K562 (cell line): Measurements from ENCODE around the gene CSF2. TPM values are rescaled to one million over a fixed set of nuclear protein-coding genes. Genes with fewer than 3 reads are reported as not detected.

Source experiments
- ATAC-seq: fragments of 200-7000 bp; cut with Tn5 transposase; 3 replicates; pipeline ENCODE4 v1.9.1; 2020; ENCODE audit warnings: moderate library complexity
- BruUV-seq: library from RNA; stranded (reverse); fragments of 400-500 nt; replicated peaks from 2 replicates; lab custom pipeline; 2021; lab: Mats Ljungman, UMichigan
- CTCF ChIA-PET: fragments of 300-600 bp; formaldehyde crosslinking; extraction: SDS; loops from one replicate; lab custom pipeline; 2021; ENCODE audit warnings: low intra/inter-chr PET ratio; lab: Yijun Ruan, JAX
- POLR2A ChIA-PET: fragments of 300-600, 350-650 bp; sonication (Branson Sonifier 250); formaldehyde crosslinking; extraction: SDS; loops from one replicate; lab custom pipeline; 2021; ENCODE audit warnings: antibody characterized with exemption, inconsistent platforms; lab: Yijun Ruan, JAX
- DNase-seq, 4 experiments: peaks; one replicate each; pipeline versions ENCODE4 v3.0.0 to v3.0.0-alpha.2; 2011 to 2018; ENCODE audit warnings: low spot score in 3 of 4, mixed read lengths in 3 of 4; ENCODE audit errors: extremely low read depth in 1 of 4
- FAIRE-seq: peaks from 2 replicates; lab custom pipeline; 2011; peaks lifted over from hg19 to GRCh38; lab: Jason Lieb, UNC
- H2AFZ ChIP-seq: 2 replicates; pipeline ENCODE4 v1.6.0; 2011; ENCODE audit warnings: low read depth, low read length, control low read depth, inconsistent platforms
- H3K27ac ChIP-seq: fragments of 200-600 bp; 3 replicates; pipeline ENCODE4 v1.8.0; 2011; ENCODE audit warnings: low read depth, mild to moderate bottlenecking, control low read depth, inconsistent platforms, low read length, moderate library complexity, mixed read lengths; ENCODE audit errors: extremely low read depth
- H3K27me3 ChIP-seq, 2 experiments: fragments of 300-600 bp in 1 of 2; 2 replicates in 1 of 2; 3 replicates in 1 of 2; pipeline versions ENCODE4 v1.6.0 to v1.8.0; 2011; ENCODE audit warnings: inconsistent platforms in 2 of 2, low read length in 2 of 2, mild to moderate bottlenecking in 1 of 2, mixed read lengths in 1 of 2, moderate library complexity in 1 of 2; ENCODE audit not compliant: control insufficient read depth in 2 of 2, insufficient read depth in 2 of 2
- H3K36me3 ChIP-seq: fragments of 300-600 bp; 3 replicates; pipeline ENCODE4 v1.8.0; 2011; ENCODE audit warnings: mild to moderate bottlenecking, low read length, inconsistent platforms; ENCODE audit not compliant: control insufficient read depth, insufficient read depth
- H3K4me1 ChIP-seq, 2 experiments: fragments of 200-600 bp in 1 of 2; replicated peaks in 1 of 2; 2 replicates in 1 of 2; 3 replicates in 1 of 2; pipeline versions ENCODE4 v1.5.1 to v1.8.0; 2011; ENCODE audit warnings: inconsistent platforms in 2 of 2, low read length in 2 of 2, mild to moderate bottlenecking in 1 of 2, mixed read lengths in 1 of 2, moderate library complexity in 1 of 2; ENCODE audit not compliant: control insufficient read depth in 2 of 2, insufficient read depth in 2 of 2
- H3K4me2 ChIP-seq: 2 replicates; pipeline ENCODE4 v1.6.1; 2011; ENCODE audit warnings: low read length, control low read depth, inconsistent platforms, mixed read lengths; ENCODE audit not compliant: insufficient read depth
- H3K4me3 ChIP-seq: fragments of 200-600 bp; sonication (generic), shearing (Covaris generic); 2 replicates; pipeline ENCODE4 v1.5.1; 2016; ENCODE audit warnings: control low read depth, inconsistent platforms
- H3K79me2 ChIP-seq: fragments of 200-600 bp; 3 replicates; pipeline ENCODE4 v1.8.0; 2011; ENCODE audit warnings: low read length, inconsistent platforms; ENCODE audit not compliant: control insufficient read depth, insufficient read depth
- H3K9ac ChIP-seq, 2 experiments: 2 replicates each; pipeline versions ENCODE4 v1.6.0 to v1.6.1; 2011; ENCODE audit warnings: low read depth in 2 of 2, low read length in 2 of 2, control low read depth in 1 of 2, inconsistent platforms in 1 of 2, mild to moderate bottlenecking in 1 of 2, mixed read lengths in 1 of 2; ENCODE audit not compliant: insufficient read depth in 1 of 2
- H3K9me1 ChIP-seq: one replicate; pipeline ENCODE4 v1.6.0; 2011; ENCODE audit warnings: inconsistent platforms, mild to moderate bottlenecking, low read length, moderate library complexity; ENCODE audit not compliant: control insufficient read depth, insufficient read depth
- H3K9me3 ChIP-seq: replicated peaks from 2 replicates; pipeline ENCODE4 v1.5.1; 2011; ENCODE audit warnings: low read depth, low read length, inconsistent platforms; ENCODE audit not compliant: control insufficient read depth, insufficient read depth
- H4K20me1 ChIP-seq: replicated peaks from 2 replicates; pipeline ENCODE4 v1.6.1; 2011; ENCODE audit warnings: low read length, inconsistent platforms, mixed read lengths; ENCODE audit not compliant: control insufficient read depth, insufficient read depth
- BACH1 ChIP-seq: fragments of 200-800 bp; sonication (Bioruptor generic); IDR thresholded peaks from 2 replicates; pipeline ENCODE4 v1.6.1; 2016; ENCODE audit warnings: missing genetic modification characterization, missing compliant biosample characterization
- CTCF ChIP-seq, 3 experiments: IDR thresholded peaks in 2 of 3; conservative IDR thresholded peaks in 1 of 3; 2 replicates each; pipeline ENCODE4 v1.5.1; 2011 to 2012; ENCODE audit warnings: low read length in 3 of 3, mild to moderate bottlenecking in 3 of 3, control low read depth in 2 of 3, improper control_type of control experiment in 1 of 3, inconsistent platforms in 1 of 3, low read depth in 1 of 3, mixed read lengths in 1 of 3, moderate library complexity in 1 of 3; ENCODE audit not compliant: insufficient read depth in 2 of 3
- MTA3 ChIP-seq: fragments of 450-650 bp; formaldehyde crosslinking; IDR thresholded peaks from 2 replicates; pipeline ENCODE4 v1.6.1; 2017; ENCODE audit warnings: mild to moderate bottlenecking, borderline replicate concordance
- PATZ1 ChIP-seq: fragments of 250-450 bp; sonication (Bioruptor Pico); IDR thresholded peaks from 2 replicates; pipeline ENCODE4 v1.5.0; 2020; ENCODE audit warnings: mild to moderate bottlenecking, borderline replicate concordance
- RB1 ChIP-seq: fragments of 450-650 bp; IDR thresholded peaks from 2 replicates; pipeline ENCODE4 v1.6.1; 2017; ENCODE audit warnings: low read depth, mild to moderate bottlenecking
- ZBTB7A ChIP-seq: IDR thresholded peaks from 2 replicates; pipeline ENCODE4 v1.6.1; 2011; ENCODE audit warnings: low read depth, mild to moderate bottlenecking, low read length, moderate library complexity, borderline replicate concordance; ENCODE audit not compliant: control insufficient read depth
- WGBS: fragments of 100-300 bp; shearing (Covaris generic); methylation state at CpG from one replicate; pipeline ENCODE4 v1.1.6; 2016; ENCODE audit warnings: low coverage, mixed read lengths; ENCODE audit not compliant: insufficient coverage; ENCODE audit errors: missing lambda C conversion rate; 5-methylcytosine and 5-hydroxymethylcytosine counted together
- in situ Hi-C: fragments of 300-500 bp; cut with MboI; formaldehyde crosslinking; loops from 4 replicates; pipeline ENCODE4 v1.15.0; 2018; ENCODE audit warnings: inconsistent platforms, mixed read lengths
- intact Hi-C: fragments of 100-400 bp; cut with micrococcal nuclease; formaldehyde crosslinking; loops from 2 replicates; pipeline ENCODE4 v1.14.2; 2022
- polyA plus RNA-seq, 8 experiments: library from polyadenylated mRNA; depleted of rRNA in 4 of 8; stranded (reverse) in 5 of 8; unstranded in 3 of 8; fragments of >200 nt; fragmentation: Nextera tagmentation in 2 of 8; fragmentation: Illumina TruSeq in 1 of 8; extraction: Ambion mirVana in 2 of 8; extraction: Trizol in 1 of 8; gene quantifications; 2 replicates each; pipeline versions ENCODE4 v1.2.1 to v1.2.3, GENCODE V29; 2011 to 2014; ENCODE audit warnings: inconsistent platforms in 1 of 8, missing spikeins in 1 of 8
- total RNA-seq, 7 experiments: library from RNA; depleted of rRNA in 6 of 7; stranded (reverse); fragments of >200 nt in 6 of 7; fragmentation: Illumina TruSeq in 2 of 7; extraction: Trizol in 2 of 7; gene quantifications; 2 replicates each; pipeline versions ENCODE4 v1.2.1 to v1.2.3, GENCODE V29; 2011 to 2021; ENCODE audit warnings: low replicate concordance in 1 of 7

The CSF2 gene
- total and polyA plus RNA-seq, 9 of the 15 experiments (the other 6 are each of a cell fraction or from before 2014, with no cell fraction given), result 0.25 to 0.29 TPM; not detected in 7

- H3K9me1 ChIP-seq, result no peaks in the 10 kb centered on the region
- TF ChIP-seq ZBTB7A (no peak), RB1 (no peak), BACH1 (no peak), CTCF (IDR thresholded peaks at IDR 0.05 in 2 of 3, conservative IDR thresholded peaks at IDR 0.05 in 1 of 3; ENCODE audit: insufficient read depth in 2 of 3, low read depth in 1 of 3, low read length in 3 of 3) (no peak), PATZ1 (CRISPR knock-in tag) (no peak), MTA3 (no peak)
- TF ChIP-seq, all 486 proteins: peak for 0
- Histone ChIP-seq H2AFZ (no peak overlapping the region), H3K4me2 (no peak overlapping the region), H4K20me1 (no peaks in the 10 kb centered on the region), H3K4me3 (no peak overlapping the region), H3K4me1 (no peaks in the 10 kb centered on the region), H3K9ac (no peak overlapping the region), H3K9me3 (no peaks in the 10 kb centered on the region), H3K36me3 (no peaks in the 10 kb centered on the region), H3K79me2 (no peaks in the 10 kb centered on the region), H3K27ac (no peak overlapping the region), H3K27me3 (peaks cover 3 to 5% of the 10 kb centered on the region in 2 experiments; a peak in 4 of 5 replicates)
- intact Hi-C loops (no loop called here), in situ Hi-C loops (no loop called here)
- 0% methylated on average over 4 of the region's 4 CpGs for WGBS
- no peak for FAIRE-seq
- POLR2A ChIA-PET, result no interaction called here
- no TSS peak for BruUV-seq
- CTCF ChIA-PET, result no interaction called here
- ATAC-seq, result no peak
- no peak for DNase-seq
Measured at GRCh38 chr5:132033122-132033521, 40.5 kb upstream of the CSF2 start.
